Neuronal stem cell (in vitro differentiated cells): Measurements from ENCODE around the gene SYVN1.
"Not testable (repeated sequence)": the region's sequence is repeated elsewhere in the genome, so short reads cannot be mapped to it uniquely, and the experiment has no call there.

Experiments used
- DNase-seq: peaks from one replicate; pipeline ENCODE4 v3.0.0-alpha.2; 2013; ENCODE audit warnings: low spot score
- H2AFZ ChIP-seq: one replicate; pipeline ENCODE4 v1.6.1; 2013; ENCODE audit warnings: mild to moderate bottlenecking, low read length, inconsistent platforms
- H2AK5ac ChIP-seq: 2 replicates; pipeline ENCODE4 v1.6.1; 2013; ENCODE audit warnings: low read depth, mild to moderate bottlenecking, inconsistent platforms, low read length, moderate library complexity, mixed read lengths
- H2BK120ac ChIP-seq: 2 replicates; pipeline ENCODE4 v1.6.1; 2013; ENCODE audit warnings: low read depth, mild to moderate bottlenecking, inconsistent platforms, low read length, moderate library complexity, mixed read lengths
- H2BK12ac ChIP-seq: one replicate; pipeline ENCODE4 v1.6.1; 2013; ENCODE audit warnings: low read length, inconsistent platforms
- H2BK15ac ChIP-seq: 2 replicates; pipeline ENCODE4 v1.6.1; 2013; ENCODE audit warnings: mild to moderate bottlenecking, low read length, inconsistent platforms, mixed read lengths
- H2BK5ac ChIP-seq: one replicate; pipeline ENCODE4 v1.6.1; 2013; ENCODE audit warnings: inconsistent platforms, mild to moderate bottlenecking, low read length, moderate library complexity
- H3K14ac ChIP-seq: one replicate; pipeline ENCODE4 v1.6.1; 2013; ENCODE audit warnings: low read length, inconsistent platforms
- H3K18ac ChIP-seq: 2 replicates; pipeline ENCODE4 v1.6.1; 2013; ENCODE audit warnings: low read length, inconsistent platforms
- H3K23ac ChIP-seq: 2 replicates; pipeline ENCODE4 v1.6.1; 2013; ENCODE audit warnings: low read depth, mild to moderate bottlenecking, mixed read lengths, low read length, inconsistent platforms; ENCODE audit not compliant: poor library complexity
- H3K27ac ChIP-seq: replicated peaks from 3 replicates; pipeline ENCODE4 v1.5.1; 2013; ENCODE audit warnings: low read length, inconsistent platforms
- H3K27me3 ChIP-seq, 3 experiments: 2 replicates each; pipeline ENCODE4 v1.6.1; 2013; ENCODE audit warnings: low read length in 3 of 3, mild to moderate bottlenecking in 2 of 3, inconsistent platforms in 1 of 3, low read depth in 1 of 3, mixed read lengths in 1 of 3, moderate library complexity in 1 of 3; ENCODE audit not compliant: control insufficient read depth in 3 of 3, insufficient read depth in 3 of 3
- H3K36me3 ChIP-seq, 2 donors: replicated peaks in 1 of 2; 2 replicates each; pipeline ENCODE4 v1.6.1; 2013; ENCODE audit warnings: low read length in 2 of 2; ENCODE audit not compliant: control insufficient read depth in 2 of 2, insufficient read depth in 2 of 2
- H3K4ac ChIP-seq: 2 replicates; pipeline ENCODE4 v1.6.1; 2013; ENCODE audit warnings: inconsistent platforms, mild to moderate bottlenecking, low read length, moderate library complexity
- H3K4me1 ChIP-seq, 2 donors: 1 replicate in 1 of 2; 2 replicates in 1 of 2; pipeline ENCODE4 v1.6.1; 2013; ENCODE audit warnings: low read length in 2 of 2, low read depth in 1 of 2; ENCODE audit not compliant: control insufficient read depth in 2 of 2, insufficient read depth in 1 of 2
- H3K4me2 ChIP-seq: one replicate; pipeline ENCODE4 v1.6.1; 2013; ENCODE audit warnings: mild to moderate bottlenecking, low read length, inconsistent platforms; ENCODE audit not compliant: insufficient read depth, poor library complexity, severe bottlenecking
- H3K4me3 ChIP-seq, 2 donors: 2 replicates each; pipeline ENCODE4 v1.5.1; 2013; ENCODE audit warnings: low read length in 2 of 2, mild to moderate bottlenecking in 2 of 2, inconsistent platforms in 1 of 2, moderate library complexity in 1 of 2
- H3K79me1 ChIP-seq: one replicate; pipeline ENCODE4 v1.6.1; 2013; ENCODE audit warnings: low read depth, mild to moderate bottlenecking, inconsistent platforms, low read length, moderate library complexity
- H3K9ac ChIP-seq: one replicate; pipeline ENCODE4 v1.6.1; 2013; ENCODE audit warnings: mild to moderate bottlenecking, low read depth, low read length, inconsistent platforms; ENCODE audit not compliant: poor library complexity
- H3K9me3 ChIP-seq, 2 donors: replicated peaks in 1 of 2; 2 replicates each; pipeline versions ENCODE3 to v1.6.1; 2013; ENCODE audit warnings: low read length in 2 of 2, mild to moderate bottlenecking in 2 of 2, inconsistent platforms in 1 of 2, low read depth in 1 of 2, mixed read lengths in 1 of 2, moderate library complexity in 1 of 2; ENCODE audit not compliant: control insufficient read depth in 2 of 2, insufficient read depth in 1 of 2
- H4K8ac ChIP-seq: one replicate; pipeline ENCODE4 v1.6.1; 2013; ENCODE audit warnings: low read depth, mild to moderate bottlenecking, inconsistent platforms, low read length, moderate library complexity
- H4K91ac ChIP-seq: one replicate; pipeline ENCODE4 v1.6.1; 2013; ENCODE audit warnings: low read length, low read depth, mild to moderate bottlenecking, inconsistent platforms; ENCODE audit not compliant: poor library complexity
- WGBS, 2 donors: extraction: QIAGEN DNeasy Blood & Tissue Kit; methylation state at CpG; one replicate each; pipeline ENCODE4 v1.1.7; 2013; ENCODE audit warnings: missing lambda C conversion rate in 2 of 2, mixed read lengths in 1 of 2; ENCODE audit not compliant: insufficient read length in 2 of 2, insufficient replicate concordance in 1 of 2; ENCODE audit errors: extremely low coverage in 2 of 2; 5-methylcytosine and 5-hydroxymethylcytosine counted together

SYVN1 gene

GRCh38 chr11:65181569-65182257 lies 47.4 kb upstream of the SYVN1 start, which contains the start of gene CAPN1:
Gene CAPN1, plus strand, starts transcription at chr11:65181928. Its CDS starts 774 bp downstream, at chr11:65182702.
- H3K4ac ChIP-seq, result peak within 1 kb of the TSS; percentile 84
- H2BK120ac ChIP-seq, result peak within 1 kb of the TSS; percentile 96
- H2AFZ ChIP-seq, result peak within 1 kb of the TSS; percentile 100
- H3K4me1 ChIP-seq, result peaks cover 9 to 18% of the 10 kb centered on the region in 2 donors
- no peak within 1 kb of the TSS for H4K91ac ChIP-seq
- no peaks in the 10 kb centered on the region for H3K9me3 ChIP-seq
- peak within 1 kb of the TSS; percentile 94 for H2BK12ac ChIP-seq
- H3K4me2 ChIP-seq, result peak within 1 kb of the TSS; percentile 93
- H3K27me3 ChIP-seq, result peaks cover 0 to 4% (median 0%) of the 10 kb centered on the region in 3 experiments
- peaks cover 1 to 9% of the 10 kb centered on the region in 2 donors for H3K36me3 ChIP-seq
- no CpG with 5 or more reads among the region's 43 CpGs for WGBS, 2 donors
- H3K14ac ChIP-seq, result peak within 1 kb of the TSS; percentile 94
- peak within 1 kb of the TSS; percentile 95 for H2AK5ac ChIP-seq
- H2BK15ac ChIP-seq, result peak within 1 kb of the TSS; percentile 96
- peak within 1 kb of the TSS; percentile 93 for H3K23ac ChIP-seq
- H3K27ac ChIP-seq, result no peak within 1 kb of the TSS
- peak within 1 kb of the TSS; percentile 93 for H2BK5ac ChIP-seq
- H3K4me3 ChIP-seq, result peak within 1 kb of the TSS; percentile 85 to 94
- H3K79me1 ChIP-seq, result peaks cover 4% of the 10 kb centered on the region
- H3K18ac ChIP-seq, result peak within 1 kb of the TSS; percentile 94
- H4K8ac ChIP-seq, result peak within 1 kb of the TSS; percentile 92
- DNase-seq, result peak; percentile 41
- H3K9ac ChIP-seq, result peak within 1 kb of the TSS; percentile 88

- peak overlapping the region; percentile 73 for H3K23ac ChIP-seq
- H3K9me3 ChIP-seq, result no peaks in the 10 kb centered on the region
- no peak overlapping the region for H3K4ac ChIP-seq
- H2BK12ac ChIP-seq, result no peak overlapping the region
- H3K27me3 ChIP-seq, result peaks cover 0 to 4% (median 0%) of the 10 kb centered on the region in 3 experiments
- peak overlapping the region; percentile 93 for H3K4me2 ChIP-seq
- peaks cover 4% of the 10 kb centered on the region for H3K79me1 ChIP-seq
- peak overlapping the region; percentile 100 for H2AFZ ChIP-seq
- no CpG with 5 or more reads among the region's 60 CpGs for whole genome bisulfite sequencing, 2 donors
- H2AK5ac ChIP-seq, result peak overlapping the region; percentile 36
- peak overlapping the region; percentile 81 for H3K9ac ChIP-seq
- peak overlapping the region; percentile 56 for H3K14ac ChIP-seq
- no peak overlapping the region for H4K91ac ChIP-seq
- peak overlapping the region; percentile 93 for H2BK5ac ChIP-seq
- DNase-seq, result peak; percentile 78
- peaks cover 0 to 3% of the 10 kb centered on the region in 2 donors for H3K36me3 ChIP-seq
- H3K4me1 ChIP-seq, result peaks cover 9 to 18% of the 10 kb centered on the region in 2 donors
- H3K18ac ChIP-seq, result peak overlapping the region; percentile 89
- H3K27ac ChIP-seq, result no peak overlapping the region
- peak overlapping the region; percentile 2 for H2BK120ac ChIP-seq
- H4K8ac ChIP-seq, result peak overlapping the region; percentile 43
- H2BK15ac ChIP-seq, result no peak overlapping the region
- peak overlapping the region; percentile 82 to 94 for H3K4me3 ChIP-seq
Observed at GRCh38 chr11:65180877-65181568, 46.7 kb upstream of the SYVN1 start.

DNA sequence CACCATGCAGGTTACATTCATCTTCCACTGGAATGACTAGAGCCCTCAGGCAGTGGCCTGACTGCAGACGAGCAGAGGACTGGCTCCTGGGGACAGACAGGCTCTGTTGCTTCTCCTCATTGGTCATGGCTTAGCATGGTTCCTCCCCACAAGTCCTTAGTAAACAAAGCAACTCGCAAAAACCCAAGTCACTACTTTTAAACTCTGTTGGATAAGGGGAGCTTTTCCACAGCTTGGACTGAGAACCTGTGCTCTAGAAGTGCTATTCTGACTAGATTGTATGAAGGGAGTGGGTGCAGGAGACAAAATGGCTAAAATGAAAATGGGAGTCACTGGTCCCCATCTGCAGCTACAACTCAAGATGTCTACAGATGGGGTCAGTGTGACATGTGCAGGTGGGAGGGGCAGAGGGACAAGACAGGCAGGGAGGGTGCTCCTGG lies 40.3 kb upstream of the SYVN1 start:
- H2BK120ac ChIP-seq, H3K4ac ChIP-seq, H3K18ac ChIP-seq, H3K4me1 ChIP-seq, H3K36me3 ChIP-seq, H3K14ac ChIP-seq, H3K9me3 ChIP-seq, H3K79me1 ChIP-seq, H3K23ac ChIP-seq, H2BK5ac ChIP-seq, H2AFZ ChIP-seq, H3K9ac ChIP-seq, H4K91ac ChIP-seq, DNase-seq, H2AK5ac ChIP-seq, H3K4me3 ChIP-seq, H2BK12ac ChIP-seq, H3K4me2 ChIP-seq, H3K27me3 ChIP-seq, H3K27ac ChIP-seq, H2BK15ac ChIP-seq, H4K8ac ChIP-seq: not testable (repeated sequence)
- WGBS, 2 donors, result no CpG with 5 or more reads among the region's 2 CpGs

DNA sequence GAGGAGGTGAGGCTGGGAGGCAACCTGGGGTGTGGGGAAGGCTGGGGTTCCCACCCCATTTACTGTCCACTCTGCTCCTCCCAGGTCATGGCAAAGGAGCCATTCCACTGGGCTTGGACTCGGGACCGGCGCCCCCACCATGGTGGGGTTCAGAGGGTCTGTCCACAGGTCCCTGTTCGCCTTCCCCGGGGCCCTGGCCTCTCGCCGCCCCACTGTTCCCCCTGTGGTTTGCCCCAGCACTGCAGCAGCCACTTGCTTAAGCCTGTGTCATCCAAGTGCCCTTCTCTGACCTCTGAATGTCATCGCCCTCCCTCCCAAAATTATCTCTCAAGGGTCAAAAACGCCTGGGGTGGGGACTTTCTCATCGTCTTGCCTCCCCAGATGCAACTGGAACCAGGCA lies 38.3 kb upstream of the SYVN1 start:
- WGBS, 2 donors, result no CpG with 5 or more reads among the region's 10 CpGs
- H3K9ac ChIP-seq, result no peak overlapping the region
- H3K4me3 ChIP-seq, result no peak overlapping the region
- H2BK120ac ChIP-seq, result no peak overlapping the region
- no peak overlapping the region for H3K4ac ChIP-seq
- H4K91ac ChIP-seq, result no peak overlapping the region
- H2BK15ac ChIP-seq, result peak overlapping the region; percentile 54
- no peak overlapping the region for H4K8ac ChIP-seq
- H2BK5ac ChIP-seq, result no peak overlapping the region
- H2AFZ ChIP-seq, result no peak overlapping the region
- no peak overlapping the region for H3K14ac ChIP-seq
- H3K9me3 ChIP-seq, result no peaks in the 10 kb centered on the region
- H3K27me3 ChIP-seq, result no peaks in the 10 kb centered on the region
- no peak overlapping the region for H3K27ac ChIP-seq
- H2AK5ac ChIP-seq, result peak overlapping the region; percentile 8
- no peak for DNase-seq
- H3K18ac ChIP-seq, result no peak overlapping the region
- no peaks in the 10 kb centered on the region for H3K79me1 ChIP-seq
- no peaks in the 10 kb centered on the region for H3K36me3 ChIP-seq
- H3K23ac ChIP-seq, result no peak overlapping the region
- no peak overlapping the region for H3K4me2 ChIP-seq
- H3K4me1 ChIP-seq, result no peaks in the 10 kb centered on the region
- H2BK12ac ChIP-seq, result no peak overlapping the region
